GM12878 (cell line): ENCODE data around the gene AMH. TPM values are rescaled to one million over a fixed set of nuclear protein-coding genes. Genes with fewer than 3 reads are reported as not detected.
A peak's percentile ranks its signal among the peaks of the same experiment; 100 is the strongest.

Experiments
- ATAC-seq: fragments of 200-7000 bp; cut with Tn5 transposase; 3 replicates; pipeline ENCODE4 v1.9.1; 2020; ENCODE audit warnings: mild to moderate bottlenecking, moderate library complexity
- BruUV-seq: library from RNA; stranded (reverse); fragments of 400-500 nt; replicated peaks from 2 replicates; lab custom pipeline; 2021; lab: Mats Ljungman, UMichigan
- CTCF ChIA-PET: fragments of 300-600 bp; sonication (Branson Sonifier 250); formaldehyde crosslinking; extraction: SDS; loops from one replicate; lab custom pipeline; 2021; ENCODE audit warnings: inconsistent platforms; lab: Yijun Ruan, JAX
- POLR2A ChIA-PET: fragments of 350-600 bp; formaldehyde crosslinking; extraction: SDS; loops from one replicate; lab custom pipeline; 2021; ENCODE audit warnings: inconsistent platforms; lab: Charles Lee
- RAD21 ChIA-PET: fragments of 300-600 bp; sonication (Branson Sonifier 250); formaldehyde crosslinking; loops from one replicate; lab custom pipeline; 2023; ENCODE audit warnings: antibody characterized with exemption; ENCODE audit not compliant: unreplicated experiment; lab: Charles Lee
- SMC1A ChIA-PET: fragments of 300-600 bp; sonication (Branson Sonifier 250); formaldehyde crosslinking; loops from one replicate; lab custom pipeline; 2023; ENCODE audit not compliant: unreplicated experiment, uncharacterized antibody; lab: Charles Lee
- DNase-seq: peaks from one replicate; pipeline ENCODE4 v3.0.0-alpha.2; 2011; ENCODE audit warnings: low read depth, low spot score
- FAIRE-seq: peaks from 3 replicates; lab custom pipeline; 2011; peaks lifted over from hg19 to GRCh38; lab: Jason Lieb, UNC
- H2AFZ ChIP-seq: 2 replicates; pipeline ENCODE4 v1.6.0; 2011; ENCODE audit warnings: low read depth, low read length, control low read depth; ENCODE audit not compliant: control insufficient read depth
- H3K27ac ChIP-seq: 2 replicates; pipeline ENCODE4 v1.5.1; 2011; ENCODE audit warnings: control low read depth; ENCODE audit not compliant: control insufficient read depth, insufficient read depth
- H3K27me3 ChIP-seq, 2 experiments: replicated peaks in 1 of 2; 2 replicates each; pipeline versions ENCODE4 v1.6.0 to v1.6.1; 2011; ENCODE audit warnings: low read length in 1 of 2; ENCODE audit not compliant: control insufficient read depth in 2 of 2, insufficient read depth in 2 of 2
- H3K36me3 ChIP-seq, 2 experiments: 2 replicates each; pipeline ENCODE4 v1.5.1; 2011; ENCODE audit warnings: low read length in 1 of 2; ENCODE audit not compliant: control insufficient read depth in 2 of 2, insufficient read depth in 2 of 2
- H3K4me1 ChIP-seq: 2 replicates; pipeline ENCODE4 v1.6.1; 2011; ENCODE audit warnings: mild to moderate bottlenecking, low read length, moderate library complexity, mixed read lengths; ENCODE audit not compliant: control insufficient read depth, insufficient read depth
- H3K4me2 ChIP-seq: 2 replicates; pipeline ENCODE4 v1.6.0; 2011; ENCODE audit warnings: control low read depth; ENCODE audit not compliant: control insufficient read depth, insufficient read depth
- H3K4me3 ChIP-seq: fragments of 200-600 bp; sonication (generic); 2 replicates; pipeline ENCODE4 v1.5.1; 2016
- H3K79me2 ChIP-seq: 2 replicates; pipeline ENCODE4 v1.6.0; 2011; ENCODE audit warnings: low read length; ENCODE audit not compliant: control insufficient read depth, insufficient read depth
- H3K9ac ChIP-seq: 2 replicates; pipeline ENCODE4 v1.8.0; 2011; ENCODE audit warnings: low read length, control low read depth, mixed read lengths; ENCODE audit not compliant: control insufficient read depth, insufficient read depth
- H3K9me3 ChIP-seq: replicated peaks from 3 replicates; pipeline ENCODE4 v1.5.1; 2011; ENCODE audit warnings: mild to moderate bottlenecking, low read length; ENCODE audit not compliant: control insufficient read depth, insufficient read depth
- H4K20me1 ChIP-seq: 2 replicates; pipeline ENCODE4 v1.6.0; 2011; ENCODE audit not compliant: control insufficient read depth, insufficient read depth
- ASH2L ChIP-seq: fragments of 300-600, 200-600 bp; sonication (generic); IDR thresholded peaks from 2 replicates; pipeline ENCODE4 v1.6.1; 2017; ENCODE audit warnings: low read depth, mild to moderate bottlenecking, borderline replicate concordance
- ATF2 ChIP-seq: IDR thresholded peaks from 2 replicates; pipeline ENCODE4 v1.6.1; 2012; ENCODE audit warnings: low read length, inconsistent platforms
- BACH1 ChIP-seq: fragments of 450-650 bp; IDR thresholded peaks from 2 replicates; pipeline ENCODE4 v1.6.1; 2017; ENCODE audit warnings: mild to moderate bottlenecking, borderline replicate concordance
- DPF2 ChIP-seq: fragments of 450-650 bp; IDR thresholded peaks from 2 replicates; pipeline ENCODE4 v1.6.1; 2017; ENCODE audit warnings: mild to moderate bottlenecking
- GATAD2B ChIP-seq: fragments of 450-650 bp; conservative IDR thresholded peaks from 2 replicates; pipeline ENCODE4 v1.6.1; 2017; ENCODE audit warnings: low read depth, mild to moderate bottlenecking, moderate library complexity
- IKZF1 ChIP-seq: fragments of 450-650 bp; conservative IDR thresholded peaks from 2 replicates; pipeline ENCODE4 v1.6.1; 2017; ENCODE audit warnings: antibody characterized with exemption, mild to moderate bottlenecking
- MXI1 ChIP-seq: fragments of 150-350 bp; IDR thresholded peaks from 2 replicates; pipeline ENCODE4 v1.6.1; 2011; ENCODE audit warnings: low read depth, mild to moderate bottlenecking, inconsistent platforms, low read length, improper control_type of control experiment
- NKRF ChIP-seq: fragments of 450-650 bp; conservative IDR thresholded peaks from 2 replicates; pipeline ENCODE4 v1.6.1; 2017; ENCODE audit warnings: mild to moderate bottlenecking, moderate library complexity
- RUNX3 ChIP-seq: IDR thresholded peaks from 2 replicates; pipeline ENCODE4 v1.6.1; 2012; ENCODE audit warnings: low read length, inconsistent platforms
- SMARCA5 ChIP-seq: fragments of 450-650 bp; IDR thresholded peaks from 2 replicates; pipeline ENCODE4 v1.6.1; 2017; ENCODE audit warnings: mild to moderate bottlenecking
- TAF1 ChIP-seq: IDR thresholded peaks from 2 replicates; pipeline ENCODE4 v1.6.1; 2011; ENCODE audit warnings: mild to moderate bottlenecking, low read depth, low read length, borderline replicate concordance
- TCF12 ChIP-seq: IDR thresholded peaks from 2 replicates; pipeline ENCODE4 v1.6.1; 2011; ENCODE audit warnings: low read depth, mild to moderate bottlenecking, low read length
- TCF3 ChIP-seq: IDR thresholded peaks from 2 replicates; pipeline ENCODE4 v1.6.1; 2012; ENCODE audit warnings: low read depth, mild to moderate bottlenecking, low read length, borderline replicate concordance; ENCODE audit not compliant: insufficient read depth
- YY1 ChIP-seq: IDR thresholded peaks from 2 replicates; pipeline ENCODE4 v1.6.1; 2011; ENCODE audit warnings: low read depth, mild to moderate bottlenecking, low read length
- ZBTB4 ChIP-seq: fragments of 450-650 bp; formaldehyde crosslinking; IDR thresholded peaks from 2 replicates; pipeline ENCODE4 v1.4.0; 2022; ENCODE audit warnings: mild to moderate bottlenecking, moderate library complexity
- WGBS: methylation state at CpG from one replicate; pipeline ENCODE4 v1.1.6; 2016; ENCODE audit warnings: low lambda C conversion rate; ENCODE audit not compliant: insufficient replicate concordance, insufficient coverage; ENCODE audit errors: missing lambda C conversion rate; 5-methylcytosine and 5-hydroxymethylcytosine counted together
- in situ Hi-C: fragments of 300-500 bp; cut with MboI; formaldehyde crosslinking; loops from 9 replicates; pipeline ENCODE4 v1.14.3; 2018; ENCODE audit warnings: mixed read lengths
- intact Hi-C: fragments of 100-400 bp; cut with micrococcal nuclease; formaldehyde crosslinking; loops from one replicate; pipeline ENCODE4 v1.14.2; 2022; ENCODE audit not compliant: unreplicated experiment
- polyA plus RNA-seq, 11 experiments: library from polyadenylated mRNA; depleted of rRNA in 4 of 11; unstranded in 6 of 11; stranded (reverse) in 5 of 11; fragments of >200 nt; fragmentation: Nextera tagmentation in 4 of 11; fragmentation: Illumina TruSeq in 1 of 11; extraction: Ambion mirVana in 4 of 11; extraction: Trizol in 1 of 11; gene quantifications; 1 replicate in 1 of 11; 2 replicates in 10 of 11; pipeline versions ENCODE4 v1.2.1 to v1.2.3, GENCODE V29; 2011 to 2016; ENCODE audit warnings: inconsistent platforms in 2 of 11, missing spikeins in 2 of 11, low read depth in 1 of 11
- total RNA-seq, 4 experiments: library from RNA; depleted of rRNA in 3 of 4; stranded (reverse); fragments of >200 nt in 3 of 4; fragmentation: Illumina TruSeq in 1 of 4; extraction: Trizol in 1 of 4; gene quantifications; 2 replicates each; pipeline versions ENCODE4 v1.2.1 to v1.2.3, GENCODE V29; 2013 to 2021

The AMH gene
- total and polyA plus RNA-seq, 10 of the 15 experiments (the other 5 are each of a cell fraction or from before 2014, with no cell fraction given) = 0.17 to 3.5 (median 0.81) TPM; not detected in 4

- ChIA-PET RAD21 (interaction anchor here (0.8 to 4.5 kb wide), 6 partner anchors 11 to 103 kb away, joined by 3 to 44 read pairs (median 4); no protein-coding TSS in a partner anchor), CTCF (interaction anchor here (0.6 to 6.4 kb wide), 7 partner anchors 9 to 119 kb away, joined by 3 to 46 read pairs (median 5); no protein-coding TSS in a partner anchor), POLR2A (interaction anchor here (0.5 to 3.5 kb wide), 6 partner anchors 9 to 407 kb away, joined by 3 to 36 read pairs (median 5); no protein-coding TSS in a partner anchor), SMC1A (interaction anchor here (0.6 to 5.1 kb wide), 5 partner anchors 12 to 115 kb away, joined by 3 to 30 read pairs (median 4); no protein-coding TSS in a partner anchor)
- peak overlapping the region; percentile 97 for H3K9ac ChIP-seq
- intact Hi-C loops (loop anchor here (5.0 to 10.0 kb wide), 2 partner anchors 352 to 514 kb away; partner anchors contain the start of genes SGTA and THOP1), in situ Hi-C loops (loop anchor here (5.0 to 10.0 kb wide), 3 partner anchors 33 to 344 kb away; partner anchors contain the start of genes PLEKHJ1 and SF3A2)
- ATAC-seq = peak; percentile 28
- no peak for DNase-seq
- H3K9me3 ChIP-seq = no peaks in the 10 kb centered on the region
- peaks cover 4 to 19% of the 10 kb centered on the region in 2 experiments for H3K36me3 ChIP-seq
- H3K27me3 ChIP-seq = no peaks in the 10 kb centered on the region
- peak overlapping the region; percentile 57; the same call in 1 of the 2 replicates for H3K4me2 ChIP-seq
- BruUV-seq = no TSS peak
- no peak overlapping the region for H2AFZ ChIP-seq
- FAIRE-seq = no peak
- H4K20me1 ChIP-seq = peaks cover 13% of the 10 kb centered on the region
- peaks cover 58% of the 10 kb centered on the region for H3K79me2 ChIP-seq
- under 1% methylated on average over 69 of the region's 88 CpGs for WGBS
- H3K27ac ChIP-seq = peak overlapping the region; percentile 89
- H3K4me3 ChIP-seq = peak overlapping the region; percentile 95
- H3K4me1 ChIP-seq = peaks cover 21% of the 10 kb centered on the region
- 0 out of 2 replicates have a peak, but pooled peaks have one; percentile 17 for TF ChIP-seq MXI1
- 0 out of 2 replicates have a peak, but pooled peaks have one; percentile 28 for TF ChIP-seq SMARCA5
- 0 out of 2 replicates have a peak, but pooled peaks have one; percentile 3 for TF ChIP-seq TCF3
- 0 out of 2 replicates have a peak, but pooled peaks have one; percentile 56 for TF ChIP-seq ZBTB4
- peak; percentile 97 for TF ChIP-seq YY1
- TF ChIP-seq TCF12 = 0 out of 2 replicates have a peak, but pooled peaks have one; percentile 4
- no peak for TF ChIP-seq ASH2L
- no peak for TF ChIP-seq ATF2
- TF ChIP-seq GATAD2B = peak; percentile 70
- peak; percentile 92; the same call in 1 of the 2 replicates for TF ChIP-seq BACH1
- TF ChIP-seq TAF1 = peak; percentile 68
- 0 out of 2 replicates have a peak, but pooled peaks have one; percentile 18 for TF ChIP-seq RUNX3
- TF ChIP-seq DPF2 = peak; percentile 42
- peak; percentile 42 for TF ChIP-seq NKRF
- peak; percentile 82 for TF ChIP-seq IKZF1
Measured at GRCh38 chr19:2270423-2271233, 21.5 kb downstream of the AMH start.
